ACHN (cell line): ENCODE results near the gene HAVCR1.

Experiments used
- DNase-seq: peaks from one replicate; pipeline ENCODE4 v3.0.0-alpha.2; 2015
- in situ Hi-C: cut with HindIII; loops from 2 replicates; pipeline ENCODE4 v1.10.0; 2017; ENCODE audit warnings: low sequenced_read_pairs, low pct_ligation_motif_present, low pct_unique_long_range_greater_than_20kb

Gene HAVCR1

GRCh38 chr5:157059093-157059539, at the start of gene HAVCR1:
Gene HAVCR1, minus strand, starts transcription at chr5:157059116. Its CDS starts 1,173 bp downstream, at chr5:157057943.
- peak; percentile 95 for DNase-seq
- in situ Hi-C loops: no loop called here

GRCh38 chr5:157107508-157107907, 48.6 kb upstream of the HAVCR1 start:
- DNase-seq: no peak

GRCh38 chr5:157106630-157107461, 47.9 kb upstream of the HAVCR1 start:
- no peak for DNase-seq
- in situ Hi-C loops: no loop called here

More at GRCh38 chr5:157107508-157107907, 48.6 kb upstream of the HAVCR1 start:
- in situ Hi-C loops: no loop called here

- in situ Hi-C loops: no loop called here
- DNase-seq: peak; percentile 17
Measured at GRCh38 chr5:157100140-157100679, 41.3 kb upstream of the HAVCR1 start.

- in situ Hi-C loops: no loop called here
- no peak for DNase-seq
Measured at GRCh38 chr5:157088342-157088990, 29.6 kb upstream of the HAVCR1 start.

- in situ Hi-C loops: no loop called here
- no peak for DNase-seq
Measured at GRCh38 chr5:157086751-157087359, 27.9 kb upstream of the HAVCR1 start.

- in situ Hi-C loops: no loop called here
- no peak for DNase-seq
Measured at GRCh38 chr5:157085930-157086329, 27.0 kb upstream of the HAVCR1 start.

GRCh38 chr5:157080286-157080685, 21.4 kb upstream of the HAVCR1 start:
- in situ Hi-C loops: no loop called here
- no peak for DNase-seq

GRCh38 chr5:157076558-157076957, 17.6 kb upstream of the HAVCR1 start:
- no peak for DNase-seq
- in situ Hi-C loops: no loop called here

- DNase-seq: no peak
- in situ Hi-C loops: no loop called here
Measured at GRCh38 chr5:157072508-157072907, 13.6 kb upstream of the HAVCR1 start.

- no peak for DNase-seq
- in situ Hi-C loops: no loop called here
Measured at GRCh38 chr5:157069949-157070348, 11.0 kb upstream of the HAVCR1 start.

GRCh38 chr5:157068785-157069184, 9.9 kb upstream of the HAVCR1 start:
- no peak for DNase-seq
- in situ Hi-C loops: no loop called here

- DNase-seq: no peak
- in situ Hi-C loops: no loop called here
Measured at GRCh38 chr5:157068339-157068738, 9.4 kb upstream of the HAVCR1 start.

- in situ Hi-C loops: no loop called here
- DNase-seq: no peak
Measured at GRCh38 chr5:157067005-157067404, 8.1 kb upstream of the HAVCR1 start.

GRCh38 chr5:157066080-157066479, 7.2 kb upstream of the HAVCR1 start:
- in situ Hi-C loops: no loop called here
- no peak for DNase-seq

- DNase-seq: no peak
- in situ Hi-C loops: no loop called here
Measured at GRCh38 chr5:157063776-157064430, 5.0 kb upstream of the HAVCR1 start.

- in situ Hi-C loops: no loop called here
- no peak for DNase-seq
Measured at GRCh38 chr5:157059891-157060290, 975 bp upstream of the HAVCR1 start.

GRCh38 chr5:157057459-157058370, 1.2 kb downstream of the HAVCR1 start:
- in situ Hi-C loops: no loop called here
- DNase-seq: no peak
